ENCODE data around the gene SLC35A5.
"Not testable (repeated sequence)": the region's sequence is repeated elsewhere in the genome, so short reads cannot be mapped to it uniquely, and the experiment has no call there.

Gene SLC35A5, protein sequence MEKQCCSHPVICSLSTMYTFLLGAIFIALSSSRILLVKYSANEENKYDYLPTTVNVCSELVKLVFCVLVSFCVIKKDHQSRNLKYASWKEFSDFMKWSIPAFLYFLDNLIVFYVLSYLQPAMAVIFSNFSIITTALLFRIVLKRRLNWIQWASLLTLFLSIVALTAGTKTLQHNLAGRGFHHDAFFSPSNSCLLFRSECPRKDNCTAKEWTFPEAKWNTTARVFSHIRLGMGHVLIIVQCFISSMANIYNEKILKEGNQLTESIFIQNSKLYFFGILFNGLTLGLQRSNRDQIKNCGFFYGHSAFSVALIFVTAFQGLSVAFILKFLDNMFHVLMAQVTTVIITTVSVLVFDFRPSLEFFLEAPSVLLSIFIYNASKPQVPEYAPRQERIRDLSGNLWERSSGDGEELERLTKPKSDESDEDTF

DNA sequence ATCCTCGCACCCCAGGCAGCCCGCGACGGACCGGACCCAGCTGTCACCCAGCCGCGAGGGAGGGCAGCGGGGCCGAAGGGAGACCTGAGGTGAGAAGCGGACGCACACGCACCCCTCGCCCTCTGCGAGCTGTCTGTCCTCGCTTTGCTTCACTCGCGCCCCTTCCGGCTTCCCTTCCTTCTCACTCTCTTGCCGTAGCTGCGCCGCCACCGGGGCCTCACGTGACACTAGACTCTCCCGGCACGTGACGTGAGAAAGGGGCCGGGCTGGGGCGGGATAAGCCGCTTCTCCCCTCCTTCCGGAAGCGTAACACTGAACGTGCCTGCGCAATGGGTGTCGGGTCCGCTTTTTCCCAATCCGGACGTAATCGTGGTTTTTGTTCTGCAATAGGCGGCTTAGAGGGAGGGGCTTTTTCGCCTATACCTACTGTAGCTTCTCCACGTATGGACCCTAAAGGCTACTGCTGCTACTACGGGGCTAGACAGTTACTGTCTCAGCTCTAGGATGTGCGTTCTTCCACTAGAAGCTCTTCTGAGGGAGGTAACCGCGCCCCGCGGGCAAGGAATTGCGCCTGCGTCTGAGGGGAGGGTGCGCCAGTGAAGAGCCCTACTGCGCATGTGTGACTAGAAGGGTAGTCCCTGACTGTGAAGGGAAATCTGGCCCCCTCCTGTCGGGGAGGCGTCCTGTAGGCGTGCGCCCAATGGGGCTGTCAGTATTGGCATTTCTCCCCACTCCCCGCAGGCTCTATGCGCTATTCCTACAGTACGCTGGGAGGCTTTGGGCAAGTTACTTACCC lies at the start of gene SLC35A5, which contains the start of gene ATG3:
Gene SLC35A5, plus strand, starts transcription at position 312 of the 796 bp plus-strand sequence. CDS start 1,359 bp downstream, outside the sequence.
Gene ATG3, minus strand, starts transcription at position 229 of the 796 bp plus-strand sequence. CDS start 434 bp downstream, outside the sequence.
- peak; percentile 90 to 100 (median 99) for DNase-seq

DNA sequence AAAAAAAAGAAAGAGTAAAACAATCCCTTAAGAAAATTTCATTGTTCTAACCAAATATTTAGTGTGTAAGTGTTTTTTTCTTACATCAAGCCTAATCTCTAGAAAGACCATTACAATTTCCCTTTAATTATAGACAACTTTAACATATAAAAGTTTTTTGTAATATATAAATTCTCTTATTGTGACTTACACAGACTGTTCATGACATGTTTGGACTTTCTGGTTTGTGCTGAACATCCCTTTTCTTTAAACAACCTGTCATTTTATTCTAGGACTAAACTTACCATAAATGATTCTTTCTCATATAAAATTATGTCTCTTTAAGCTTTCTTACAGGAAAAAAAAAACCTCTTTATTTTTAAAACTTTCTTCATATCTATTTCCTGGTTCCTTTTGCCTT lies 49.5 kb upstream of the SLC35A5 start:
- no peak for DNase-seq

DNA sequence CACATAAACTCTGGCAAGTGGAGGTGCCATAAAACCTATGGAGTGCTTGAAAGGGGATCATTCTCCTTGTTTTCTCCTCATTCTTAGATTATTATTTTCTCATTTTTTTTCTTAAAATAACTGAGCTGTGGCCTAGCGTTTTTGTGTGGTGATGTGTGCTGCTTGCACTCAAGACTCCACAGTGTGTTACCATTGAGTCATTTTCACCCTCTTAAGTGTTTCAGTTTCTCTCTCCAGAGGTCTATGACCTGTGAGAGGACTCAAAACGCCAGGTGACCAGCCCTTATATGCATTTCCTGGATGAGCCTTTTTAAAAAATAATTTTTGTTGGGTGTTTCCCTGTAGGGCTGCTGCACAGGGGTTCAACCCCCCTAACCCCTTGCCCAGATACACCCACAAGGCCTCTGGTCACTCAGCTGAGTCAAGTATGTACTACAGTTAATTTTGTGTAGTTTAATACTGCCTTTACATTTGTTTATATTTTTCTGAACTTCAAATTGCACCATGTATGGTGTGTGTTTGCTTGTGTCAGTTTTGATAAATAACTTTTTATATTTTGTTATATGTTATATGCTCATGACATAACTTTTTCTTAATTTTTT lies 47.2 kb upstream of the SLC35A5 start:
- no peak for DNase-seq

DNA sequence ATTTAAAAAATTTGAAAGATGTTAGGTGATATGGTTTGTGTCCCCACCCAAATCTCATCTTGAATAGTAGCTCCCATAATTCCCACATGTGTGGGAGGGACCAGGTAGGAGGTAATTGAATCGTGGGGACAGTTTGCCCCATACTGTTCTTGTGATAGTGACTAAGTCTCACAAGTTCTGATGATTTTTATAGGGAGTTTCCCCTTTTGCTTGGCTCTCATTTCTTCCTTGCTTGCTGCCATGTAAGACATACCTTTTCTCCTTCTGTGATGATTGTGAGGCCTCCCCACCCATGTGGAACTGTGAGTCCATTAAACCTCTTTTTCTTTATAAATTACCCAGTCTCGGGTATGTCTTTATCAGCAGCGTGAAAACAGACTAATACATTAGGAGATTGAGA lies 42.9 kb upstream of the SLC35A5 start:
- DNase-seq = not testable (repeated sequence)

DNA sequence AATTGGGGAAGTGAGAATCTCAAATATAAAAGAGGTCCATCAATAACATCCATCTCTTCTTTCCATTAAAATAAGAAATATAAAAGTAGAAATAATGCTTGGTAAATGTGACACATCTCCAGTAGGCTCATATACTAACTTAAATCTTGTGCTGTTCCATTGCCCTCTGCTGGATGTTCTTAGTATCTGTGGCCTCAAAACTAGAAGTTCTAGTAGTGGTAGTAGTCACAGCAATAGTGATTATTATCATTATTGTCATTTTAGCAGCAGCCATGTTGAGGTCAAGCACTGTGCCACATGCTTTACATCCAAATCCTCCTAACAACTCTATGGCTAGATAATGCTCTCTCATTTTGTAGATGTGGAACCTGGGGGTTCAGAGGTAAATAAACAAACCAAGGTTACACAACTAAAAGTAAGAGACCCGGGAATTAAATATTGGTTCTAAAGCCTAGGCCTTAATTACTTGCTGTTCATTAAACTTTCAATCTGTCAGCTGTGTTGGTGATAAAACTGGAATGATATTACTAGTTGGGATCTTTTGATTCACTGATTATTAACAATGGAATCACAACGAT lies 42.3 kb upstream of the SLC35A5 start:
- peak in 2 of 14 donors; percentile 8 to 9 for DNase-seq

DNA sequence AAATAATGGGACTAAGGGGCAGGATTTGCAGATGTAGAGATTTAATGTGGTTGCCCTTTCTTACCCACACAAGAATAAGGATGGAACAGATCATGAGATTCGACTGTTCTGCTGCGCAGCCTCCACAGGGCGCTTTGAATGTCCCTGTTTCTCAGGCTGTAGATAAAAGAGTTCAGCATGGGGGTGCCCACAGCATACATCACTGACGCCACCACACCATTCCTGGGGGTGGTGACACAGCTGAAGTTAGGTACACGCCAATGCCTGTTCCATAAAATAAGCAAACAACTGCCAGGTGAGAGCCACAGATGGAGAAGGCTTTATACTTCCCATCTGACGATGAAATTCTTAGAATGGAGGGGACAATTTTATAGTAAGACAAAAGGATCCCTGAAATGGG lies 37.7 kb upstream of the SLC35A5 start:
- not testable (repeated sequence) for DNase-seq

DNA sequence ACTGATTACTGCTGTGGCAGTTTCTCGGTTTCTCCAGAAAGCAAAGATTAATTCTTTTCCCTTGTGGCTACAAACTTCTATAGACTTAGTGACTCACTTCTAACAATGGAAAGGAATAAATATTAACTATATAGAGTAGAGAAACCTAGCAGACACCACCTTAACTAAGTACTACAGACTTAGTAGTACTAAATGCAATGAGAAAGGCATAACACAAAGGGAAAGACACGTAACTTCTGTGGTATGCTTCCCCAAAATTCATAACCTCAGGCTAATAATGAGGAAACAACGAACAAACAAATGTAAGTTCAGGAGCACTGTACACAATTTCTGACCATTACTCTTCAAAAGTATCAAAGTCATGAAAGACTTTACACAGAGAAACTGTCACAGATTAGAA lies 31.3 kb upstream of the SLC35A5 start:
- no peak for DNase-seq

DNA sequence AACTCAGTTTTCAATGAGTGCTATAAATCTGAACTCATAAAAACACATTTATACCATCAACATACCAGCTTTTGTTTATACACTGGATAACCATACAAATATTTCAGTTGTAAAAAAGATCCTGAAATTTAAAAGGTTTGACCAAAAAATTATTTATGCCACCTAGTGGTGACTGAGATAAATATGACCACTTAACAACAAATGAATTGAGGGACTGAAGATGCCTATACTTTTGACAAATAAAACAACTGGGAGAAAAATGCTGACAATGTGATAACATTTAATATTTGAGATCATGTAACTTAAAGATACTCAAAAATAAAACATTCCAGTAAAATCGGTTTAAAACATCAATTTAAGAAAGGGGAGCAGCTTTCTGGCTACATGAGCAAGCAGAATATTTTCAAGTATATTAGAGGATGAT lies 30.5 kb upstream of the SLC35A5 start:
- peak in 1 of 14 donors; percentile 13 for DNase-seq

DNA sequence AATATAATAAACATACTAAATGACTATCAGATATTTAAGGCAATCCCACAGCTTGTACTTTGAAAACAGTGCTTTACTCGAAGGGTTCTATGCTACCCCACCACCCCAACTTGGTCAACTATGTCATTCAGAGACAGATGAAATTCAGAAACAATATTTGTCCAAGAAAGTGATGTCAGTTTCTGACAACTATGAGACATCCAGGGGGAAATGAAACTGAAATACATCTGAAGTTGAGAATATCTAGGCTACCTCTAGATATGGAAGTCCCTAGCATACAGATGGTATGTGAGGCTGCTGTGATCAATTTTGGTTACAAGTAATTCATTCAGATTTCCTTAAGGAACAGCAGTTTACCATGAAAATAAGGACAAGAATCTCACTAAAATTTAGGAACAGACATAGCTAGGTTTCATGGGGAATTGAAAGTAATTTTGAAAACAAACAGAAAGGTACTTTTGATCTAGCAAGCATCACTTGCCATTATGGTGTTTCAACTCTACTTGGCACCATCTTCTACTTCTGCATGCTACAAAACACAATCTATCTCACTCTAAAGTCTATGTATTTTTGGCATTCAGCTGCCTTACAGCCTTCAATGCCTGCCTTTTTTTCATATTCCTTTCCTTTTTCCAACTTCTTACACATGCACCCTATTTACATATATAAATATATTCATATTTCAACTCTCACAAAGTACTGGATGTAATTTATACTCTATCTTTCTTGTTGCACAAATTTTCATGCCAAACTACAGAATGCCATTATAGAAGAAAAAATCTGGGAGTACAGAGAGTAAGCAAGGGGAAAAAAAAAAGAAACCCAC lies 21.8 kb upstream of the SLC35A5 start:
- no peak for DNase-seq

DNA sequence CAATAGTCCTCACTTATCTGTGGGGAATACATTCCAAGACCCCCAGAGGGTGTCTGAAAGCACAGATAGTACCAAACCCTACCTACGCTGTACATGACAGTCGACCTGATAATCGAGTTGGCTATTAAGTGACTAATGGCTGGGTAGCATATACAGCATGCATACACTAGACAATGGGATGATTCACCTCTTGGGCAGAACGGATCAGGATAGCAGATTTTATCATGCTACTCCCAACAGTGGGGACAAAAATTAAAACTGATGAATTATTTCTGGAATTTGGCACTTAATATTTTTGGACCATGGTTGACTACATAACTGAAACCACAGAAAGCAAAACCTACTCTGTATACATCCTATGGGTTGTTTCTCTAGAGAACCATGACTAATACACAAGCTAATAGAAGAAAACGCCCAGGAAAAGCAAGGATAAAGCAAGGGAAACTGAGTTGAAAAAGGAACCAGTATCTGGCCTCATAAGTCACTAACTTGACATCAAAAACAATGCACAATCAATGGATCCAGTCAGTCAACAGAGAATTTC lies 15.6 kb upstream of the SLC35A5 start:
- DNase-seq = no peak

DNA sequence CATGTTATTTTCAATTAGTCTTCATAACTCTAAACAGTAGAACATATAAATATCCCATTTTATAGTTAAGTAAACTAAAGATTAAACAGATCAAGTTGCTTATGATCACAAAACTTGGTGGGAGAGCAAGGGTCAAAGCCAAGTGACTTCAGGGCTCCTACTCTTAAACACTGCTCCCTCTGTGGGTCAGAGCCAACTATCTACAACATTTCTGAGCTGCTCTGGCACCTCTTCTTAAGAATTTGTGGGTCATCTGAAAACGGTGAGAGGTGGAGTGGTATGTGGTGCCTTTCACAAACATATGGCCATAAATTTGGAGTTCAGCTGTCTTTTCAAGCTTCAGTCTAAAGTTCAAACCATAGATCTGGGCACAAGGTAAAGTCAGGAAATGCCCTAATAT lies 11.0 kb upstream of the SLC35A5 start:
- DNase-seq = no peak

DNA sequence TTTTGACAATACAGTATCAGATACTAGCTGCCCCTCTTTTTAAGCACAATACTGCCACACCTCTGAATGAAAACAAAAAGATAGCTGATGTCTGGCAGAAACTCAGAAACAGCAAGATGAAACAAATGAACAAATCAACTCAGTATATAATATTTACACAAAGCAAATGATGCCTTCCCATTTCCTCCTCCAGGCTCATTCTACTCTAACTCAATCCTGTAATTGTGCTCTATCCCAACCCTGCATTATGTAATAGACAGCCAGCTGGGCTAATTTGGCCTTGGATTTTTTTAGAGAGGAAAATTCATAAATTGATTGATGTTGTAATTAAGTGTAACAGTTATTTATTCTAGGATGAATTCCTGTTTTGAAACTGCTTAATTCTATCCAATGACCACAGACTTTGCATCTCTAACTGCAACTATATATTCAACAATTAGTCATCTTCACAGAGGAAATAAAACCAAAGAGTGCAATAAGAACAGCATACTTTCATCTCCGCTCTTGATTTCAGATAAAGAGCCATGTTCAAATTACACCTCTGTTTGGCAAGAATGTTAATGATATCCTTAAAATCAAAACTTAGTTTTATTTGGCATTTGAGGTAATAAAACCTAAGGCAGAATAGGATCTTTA lies 6.2 kb upstream of the SLC35A5 start:
- no peak for DNase-seq

DNA sequence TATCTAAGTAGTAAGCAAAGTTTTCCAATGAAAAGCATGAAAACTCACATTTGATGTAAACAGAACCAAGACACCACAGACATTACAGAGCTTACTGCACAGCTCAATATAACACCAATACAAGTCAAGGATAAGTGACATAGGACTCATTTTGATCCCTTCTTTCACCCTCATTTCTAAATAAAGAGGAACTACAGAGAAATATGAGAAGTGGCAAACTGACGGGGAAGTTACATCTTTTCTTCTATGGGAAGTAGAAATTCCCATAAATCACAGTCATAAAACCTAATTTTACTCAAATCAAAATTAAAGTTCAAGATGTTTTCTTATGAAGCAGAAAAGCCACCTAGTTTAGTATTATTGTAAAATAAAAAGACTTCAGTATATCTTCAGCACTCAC lies 3.9 kb upstream of the SLC35A5 start:
- no peak for DNase-seq

DNA sequence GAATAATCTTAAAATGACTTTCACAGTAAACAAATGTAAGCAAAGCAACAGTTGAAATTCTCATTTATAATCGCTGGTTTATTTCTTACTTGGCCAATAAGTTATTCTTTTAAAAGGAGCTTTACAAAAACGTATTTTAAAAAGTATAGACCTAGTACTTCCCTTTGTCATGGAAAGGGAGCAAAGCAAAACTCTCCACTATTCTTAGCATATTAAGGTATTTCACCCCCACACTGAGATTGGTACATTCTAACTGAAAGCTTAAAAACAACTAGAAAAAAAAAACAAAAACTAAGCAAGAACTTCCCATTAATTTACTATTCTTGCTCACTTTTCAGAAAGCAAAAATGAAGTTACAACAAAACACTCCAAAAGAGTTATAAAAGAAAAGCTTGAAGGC lies 1.5 kb upstream of the SLC35A5 start:
- no peak for DNase-seq

DNA sequence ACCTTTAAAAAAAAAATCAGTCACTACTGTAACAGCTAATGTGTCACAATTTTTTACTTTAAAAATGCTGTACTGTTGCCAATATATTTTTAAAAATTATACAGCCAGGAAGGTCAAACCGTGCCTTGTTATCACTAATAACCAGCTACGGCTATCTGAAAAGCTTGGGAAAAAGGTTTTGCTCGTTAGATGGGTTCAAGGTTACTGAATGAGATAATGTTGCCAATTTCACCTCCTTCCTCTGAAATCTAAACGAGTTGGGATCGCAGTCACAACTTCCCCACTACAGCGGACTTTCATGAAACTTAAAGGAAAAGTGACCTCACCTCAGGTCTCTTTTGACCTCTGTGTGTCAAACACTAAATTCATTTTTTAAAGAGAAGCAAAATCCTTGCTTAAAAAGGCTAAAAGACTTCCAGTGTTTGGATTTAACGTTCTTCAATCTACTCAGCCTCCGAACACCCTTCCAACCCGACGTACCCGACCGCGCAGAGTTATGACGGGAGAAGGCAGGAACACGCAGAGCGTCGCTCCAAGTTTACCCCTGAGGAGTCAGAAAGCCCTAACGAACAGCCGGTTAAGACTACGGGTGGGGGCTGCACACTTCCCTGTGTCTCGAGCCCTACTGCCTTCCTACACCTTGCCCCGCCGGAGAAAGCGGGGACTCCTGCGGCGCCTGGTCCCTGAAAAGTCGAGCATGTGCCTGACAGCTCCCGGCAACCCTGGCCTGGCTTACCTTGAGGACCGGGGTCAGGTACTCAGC lies 943 bp upstream of the SLC35A5 start:
- DNase-seq = peak in 6 of 14 donors; percentile 46 to 83 (median 73)

DNA sequence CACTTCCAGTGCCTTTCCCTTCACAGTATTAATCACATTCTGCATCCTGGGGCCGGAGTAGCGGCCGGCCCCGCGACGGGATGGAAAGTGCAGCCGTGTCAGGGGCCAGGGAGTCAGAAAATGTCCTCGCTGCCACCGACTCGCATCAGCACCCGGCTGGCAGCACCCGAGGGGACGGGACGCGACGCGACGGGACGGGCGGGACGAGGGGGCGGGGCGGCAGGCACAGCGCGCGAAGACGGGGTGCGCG lies 436 bp upstream of the SLC35A5 start:
- peak in 1 of 14 donors; percentile 75 for DNase-seq

DNA sequence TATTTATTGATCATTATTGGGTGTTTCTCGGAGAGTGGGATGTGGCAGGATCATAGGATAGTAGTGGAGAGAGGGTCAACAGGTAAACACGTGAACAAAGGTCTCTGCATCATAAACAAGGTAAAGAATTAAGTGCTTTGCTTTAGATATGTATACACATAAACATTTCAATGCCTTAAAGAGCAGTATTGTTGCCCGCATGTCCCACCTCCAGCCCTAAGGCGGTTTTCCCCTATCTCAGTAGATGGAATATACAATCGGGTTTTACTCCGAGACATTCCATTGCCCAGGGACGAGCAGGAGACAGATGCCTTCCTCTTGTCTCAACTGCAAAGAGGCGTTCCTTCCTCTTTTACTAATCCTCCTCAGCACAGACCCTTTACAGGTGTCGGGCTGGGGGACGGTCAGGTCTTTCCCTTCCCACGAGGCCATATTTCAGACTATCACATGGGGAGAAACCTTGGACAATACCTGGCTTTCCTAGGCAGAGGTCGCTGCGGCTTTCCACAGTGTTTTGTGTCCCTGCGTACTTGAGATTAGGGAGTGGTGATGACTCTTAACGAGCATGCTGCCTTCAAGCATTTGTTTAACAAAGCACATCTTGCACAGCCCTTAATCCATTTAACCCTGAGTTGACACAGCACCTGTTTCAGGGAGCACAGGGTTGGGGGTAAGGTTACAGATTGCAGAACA lies 2.5 kb downstream of the SLC35A5 start:
- not testable (repeated sequence) for DNase-seq

DNA sequence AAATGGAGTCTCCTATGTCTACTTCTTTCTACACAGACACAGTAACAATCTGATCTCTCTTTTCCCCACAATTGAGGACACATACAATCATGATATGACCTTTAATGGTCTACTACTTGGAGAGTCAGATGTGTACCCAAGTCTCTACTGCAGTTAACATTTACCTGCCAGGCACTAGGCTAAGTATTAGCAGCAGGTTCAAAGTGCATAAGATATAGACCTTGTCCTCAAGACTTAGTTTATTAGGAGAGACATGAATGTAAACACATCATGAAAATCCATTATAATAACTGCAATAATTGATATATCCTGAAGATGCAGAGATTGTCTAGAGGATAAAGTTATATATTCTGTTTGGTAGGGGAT lies 3.1 kb downstream of the SLC35A5 start:
- no peak for DNase-seq

DNA sequence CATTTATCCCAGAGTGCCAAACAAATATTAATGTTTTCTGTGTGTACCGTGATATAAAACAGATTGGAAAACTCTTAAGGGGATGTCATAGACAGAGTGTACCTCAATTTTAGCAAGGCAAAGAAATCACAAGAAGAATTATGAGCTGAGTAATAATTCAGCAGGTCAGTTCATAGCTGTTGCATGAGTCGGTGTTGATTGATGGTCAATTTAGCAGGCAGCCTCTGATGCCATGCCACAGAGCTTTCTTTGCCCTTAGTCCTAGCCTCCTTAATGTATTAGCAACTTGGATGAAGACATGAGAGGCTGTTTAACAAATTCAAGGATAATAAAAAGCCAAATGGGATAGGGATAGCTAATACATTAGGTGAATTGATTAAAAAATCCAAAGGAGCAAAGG lies 6.8 kb downstream of the SLC35A5 start:
- no peak for DNase-seq

DNA sequence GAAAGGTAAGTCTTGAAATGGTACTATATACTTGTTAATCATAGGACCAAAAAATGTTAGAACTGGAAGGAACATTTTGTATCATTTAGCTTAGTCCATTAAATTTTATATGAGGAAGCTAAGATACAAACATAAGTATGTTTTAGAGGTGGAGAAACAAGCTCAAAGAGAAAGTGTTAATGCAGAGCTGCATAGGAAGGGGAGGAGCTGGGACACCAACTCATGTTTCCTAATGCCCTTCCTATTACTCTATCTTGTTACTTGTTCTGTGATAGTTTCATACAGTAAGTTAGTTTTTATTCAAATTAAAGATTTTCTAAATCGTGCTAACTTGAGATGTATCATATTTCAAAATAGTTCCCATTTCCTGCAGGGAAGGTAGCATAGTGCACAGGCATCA lies 7.4 kb downstream of the SLC35A5 start:
- DNase-seq = no peak
